NCI-H1436 treated with DMSO at 0.1 percent for 48 hours (cell line): ENCODE data around the gene TNFSF13.

Source experiments
- DNase-seq: peaks from one replicate; lab custom pipeline; 2025; lab: John Stamatoyannopoulos, UW

Gene TNFSF13

GRCh38 chr17:7552621-7553051, 5.9 kb upstream of the TNFSF13 start:
- DNase-seq = no peak

- DNase-seq = no peak
Observed at GRCh38 chr17:7553356-7553755, 5.2 kb upstream of the TNFSF13 start.

GRCh38 chr17:7555320-7555948, 3.1 kb upstream of the TNFSF13 start:
- no peak for DNase-seq

- DNase-seq = no peak
Observed at GRCh38 chr17:7556627-7557026, 1.9 kb upstream of the TNFSF13 start.

- DNase-seq = no peak
Observed at GRCh38 chr17:7557147-7557764, 1.3 kb upstream of the TNFSF13 start.

GRCh38 chr17:7557775-7558543, 591 bp upstream of the TNFSF13 start:
- DNase-seq = no peak

GRCh38 chr17:7559320-7560171, 996 bp downstream of the TNFSF13 start:
- DNase-seq = no peak

- no peak for DNase-seq
Observed at GRCh38 chr17:7560172-7561027, 1.9 kb downstream of the TNFSF13 start.

GRCh38 chr17:7561028-7561575, 2.6 kb downstream of the TNFSF13 start:
- peak; percentile 45 for DNase-seq

- peak; percentile 52 for DNase-seq
Observed at GRCh38 chr17:7561589-7562207, 3.1 kb downstream of the TNFSF13 start, which contains the start of gene SENP3. Gene SENP3 (plus strand): TSS chr17:7561919. CDS start chr17:7563077, 1,158 bp downstream.

GRCh38 chr17:7562208-7562605, 3.7 kb downstream of the TNFSF13 start:
- no peak for DNase-seq

GRCh38 chr17:7563115-7563869, 4.7 kb downstream of the TNFSF13 start:
- no peak for DNase-seq

GRCh38 chr17:7569571-7569970, 11.0 kb downstream of the TNFSF13 start:
- DNase-seq = no peak

- no peak for DNase-seq
Observed at GRCh38 chr17:7570351-7570750, 11.8 kb downstream of the TNFSF13 start.

- DNase-seq = no peak
Observed at GRCh38 chr17:7572338-7572587, 13.7 kb downstream of the TNFSF13 start.

GRCh38 chr17:7572588-7573323, 14.2 kb downstream of the TNFSF13 start:
- peak; percentile 99 for DNase-seq

GRCh38 chr17:7573324-7574080, 15.0 kb downstream of the TNFSF13 start:
- no peak for DNase-seq

GRCh38 chr17:7574176-7574953, 15.8 kb downstream of the TNFSF13 start:
- no peak for DNase-seq
